ENCODE results near the gene CCL2.

Gene CCL2

GRCh38 chr17:34265711-34266110 lies 10.6 kb downstream of the CCL2 start:
- DNase-seq (ENCODE audit: low spot score) = no peak

- DNase-seq (ENCODE audit: low spot score) = no peak
Observed at GRCh38 chr17:34269969-34270368, 14.9 kb downstream of the CCL2 start, which contains the start of gene CCL7. Gene CCL7 (plus strand): TSS chr17:34270221. CDS start chr17:34270291, 70 bp downstream.

- DNase-seq (ENCODE audit: low spot score) = no peak
Observed at GRCh38 chr17:34275881-34276280, 20.8 kb downstream of the CCL2 start.

GRCh38 chr17:34276826-34277225 lies 21.7 kb downstream of the CCL2 start:
- no peak for DNase-seq (ENCODE audit: low spot score)

GRCh38 chr17:34283571-34283970 lies 28.5 kb downstream of the CCL2 start:
- DNase-seq (ENCODE audit: low spot score) = no peak

- no peak for DNase-seq (ENCODE audit: low spot score)
Observed at GRCh38 chr17:34285286-34285792, 30.3 kb downstream of the CCL2 start, which contains the start of gene CCL11. Gene CCL11 (plus strand): TSS chr17:34285742. CDS start chr17:34285809, 67 bp downstream.

- no peak for DNase-seq (ENCODE audit: low spot score)
Observed at GRCh38 chr17:34287875-34288274, 32.8 kb downstream of the CCL2 start.

GRCh38 chr17:34290586-34290985 lies 35.5 kb downstream of the CCL2 start:
- DNase-seq (ENCODE audit: low spot score) = no peak

- DNase-seq (ENCODE audit: low spot score) = no peak
Observed at GRCh38 chr17:34291721-34292348, 36.8 kb downstream of the CCL2 start.

GRCh38 chr17:34299027-34299426 lies 43.9 kb downstream of the CCL2 start:
- no peak for DNase-seq (ENCODE audit: low spot score)

GRCh38 chr17:34299956-34300577 lies 45.0 kb downstream of the CCL2 start:
- DNase-seq (ENCODE audit: low spot score) = no peak

GRCh38 chr17:34300652-34301370 lies 45.7 kb downstream of the CCL2 start:
- no peak for DNase-seq (ENCODE audit: low spot score)

- DNase-seq (ENCODE audit: low spot score) = no peak
Observed at GRCh38 chr17:34301986-34302385, 46.9 kb downstream of the CCL2 start.

GRCh38 chr17:34302636-34303035 lies 47.6 kb downstream of the CCL2 start:
- no peak for DNase-seq (ENCODE audit: low spot score)

GRCh38 chr17:34303606-34304005 lies 48.5 kb downstream of the CCL2 start:
- DNase-seq (ENCODE audit: low spot score) = no peak

- no peak for DNase-seq (ENCODE audit: low spot score)
Observed at GRCh38 chr17:34305061-34305460, 50.0 kb downstream of the CCL2 start.

- DNase-seq (ENCODE audit: low spot score) = no peak
Observed at GRCh38 chr17:34305606-34306005, 50.5 kb downstream of the CCL2 start.

- DNase-seq (ENCODE audit: low spot score) = peak; percentile 51
Observed at GRCh38 chr17:34306466-34306865, 51.4 kb downstream of the CCL2 start.
